ENCODE results near the gene PELI3. TPM values are rescaled to one million over a fixed set of nuclear protein-coding genes. Genes with fewer than 3 reads are reported as not detected.

Gene PELI3
- total and polyA plus RNA-seq, 2 of the 8 experiments (the other 6 are each of a cell fraction or from before 2014, with no cell fraction given) = 5.2 to 7.6 TPM

DNA sequence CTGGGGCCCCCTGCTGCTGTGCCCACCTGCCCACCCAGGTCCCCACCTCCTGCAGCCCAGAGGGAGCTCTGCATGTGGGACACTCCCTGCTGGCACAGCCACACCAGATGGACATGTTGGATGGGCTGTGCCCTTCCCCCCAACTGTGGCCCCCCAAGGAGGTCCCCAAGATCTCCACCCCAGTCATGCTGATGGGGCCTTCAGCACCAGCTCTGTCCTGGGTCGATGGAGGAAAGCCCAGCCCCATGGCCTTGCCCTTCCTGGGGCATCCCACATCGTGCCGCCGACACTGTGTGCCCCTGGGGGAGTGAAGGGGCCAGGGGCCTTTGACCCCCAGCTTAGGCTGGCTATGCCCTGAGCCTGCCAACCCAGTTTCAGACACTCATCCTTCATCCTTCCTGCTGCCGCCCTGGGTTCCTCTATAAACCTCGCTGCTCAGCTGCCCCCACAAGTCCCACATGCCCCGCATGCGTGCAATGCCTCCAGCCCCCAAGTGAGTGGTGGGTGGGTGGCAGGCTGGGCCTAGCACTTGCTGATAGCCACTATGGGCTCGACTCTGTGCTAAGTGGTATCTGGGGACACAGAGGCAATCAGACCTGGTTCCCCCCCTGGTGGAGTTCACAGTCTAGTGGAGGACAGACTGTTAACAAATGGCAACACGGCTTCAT, 9.6 kb downstream of the PELI3 start:
- H3K23ac ChIP-seq (ENCODE audit: insufficient read length) = no peak overlapping the region
- H3K18ac ChIP-seq (ENCODE audit: extremely low read depth, low read length) = peak overlapping the region; percentile 40; the same call in 1 of the 2 replicates
- no peak overlapping the region for H3K4me3 ChIP-seq (ENCODE audit: extremely low read depth in 1 of 4, insufficient read depth in 2 of 4, low read depth in 3 of 4, low read length in 4 of 4)
- no peak overlapping the region; a peak in 1 of 4 replicates for H3K4me2 ChIP-seq (ENCODE audit: insufficient read depth in 1 of 2, low read depth in 2 of 2, low read length in 2 of 2)
- no peak overlapping the region for H2BK20ac ChIP-seq (ENCODE audit: low read length)
- H4K8ac ChIP-seq (ENCODE audit: extremely low read depth, insufficient read depth, low read length) = peak overlapping the region; percentile 45
- no peak for FAIRE-seq
- no peaks in the 10 kb centered on the region for H3K79me1 ChIP-seq (ENCODE audit: low read depth, low read length)
- no peak overlapping the region for H2BK12ac ChIP-seq (ENCODE audit: low read depth, low read length)
- H4K5ac ChIP-seq (ENCODE audit: insufficient read length, low read depth, low read length) = no peak overlapping the region
- peaks cover 0 to 6% (median under 1%) of the 10 kb centered on the region in 4 experiments; a peak in 3 of 7 replicates for H3K4me1 ChIP-seq (replicated peaks in 1 of 4; ENCODE audit: control insufficient read depth in 3 of 4, insufficient read depth in 4 of 4, low read length in 3 of 4)
- H2BK5ac ChIP-seq (ENCODE audit: low read depth, low read length) = peak overlapping the region; percentile 47; the same call in 1 of the 2 replicates
- H3K36me3 ChIP-seq (ENCODE audit: control insufficient read depth in 2 of 4, insufficient read depth in 4 of 4, low read length in 3 of 4) = no peaks in the 10 kb centered on the region; a peak in 2 of 8 replicates
- no peak overlapping the region for H3K14ac ChIP-seq (ENCODE audit: insufficient read length)
- peak in 1 of 2 experiments; percentile 48 for DNase-seq (ENCODE audit: low read depth in 1 of 2, low spot score in 2 of 2)
- H4K91ac ChIP-seq (replicated peaks; ENCODE audit: insufficient read length, low read length) = no peak overlapping the region
- no peak overlapping the region for H2AK5ac ChIP-seq (ENCODE audit: low read depth, low read length)
- no peak overlapping the region for H2BK15ac ChIP-seq (ENCODE audit: low read length)
- H3K79me2 ChIP-seq (ENCODE audit: control insufficient read depth in 1 of 2, insufficient read depth in 2 of 2, low read length in 2 of 2) = no peaks in the 10 kb centered on the region
- 90% methylated on average over 9 of the region's 10 CpGs; no CpG with 5 or more reads in 1 of the 2 experiments for WGBS, 2 experiments (ENCODE audit: extremely low coverage in 1 of 2, insufficient coverage in 1 of 2, insufficient read length in 1 of 2, insufficient replicate concordance in 2 of 2, low coverage in 1 of 2, low lambda C conversion rate in 2 of 2, missing lambda C conversion rate in 1 of 2)
- POLR2A ChIA-PET (ENCODE audit: partially characterized antibody) = interaction anchor here (1.1 to 6.1 kb wide), 2 partner anchors 8 to 17 kb away, joined by 3 to 85 read pairs; partner anchors contain the start of gene PELI3
- peaks cover 5% of the 10 kb centered on the region; the same call in 1 of the 2 replicates for H3K23me2 ChIP-seq (ENCODE audit: low read depth, low read length)
- TF ChIP-seq ZNF274 (IDR thresholded peaks at IDR 0.05; ENCODE audit: borderline replicate concordance, extremely low read depth, low read length) = no peak
- TF ChIP-seq EP300 (IDR thresholded peaks at IDR 0.05; ENCODE audit: borderline replicate concordance in 1 of 2, low read depth in 2 of 2, low read length in 2 of 2) = no peak
- no peak for TF ChIP-seq JUND (IDR thresholded peaks at IDR 0.05; ENCODE audit: low read length)
- no peak for TF ChIP-seq POLR2A (IDR thresholded peaks at IDR 0.05; ENCODE audit: control extremely low read depth in 1 of 2, low read depth in 2 of 2, low read length in 2 of 2)
- no peak for TF ChIP-seq SRF (IDR thresholded peaks at IDR 0.05; ENCODE audit: low read depth, low read length)
- no peak overlapping the region for H2BK120ac ChIP-seq (replicated peaks; ENCODE audit: low read depth, low read length)
- H2AFZ ChIP-seq (ENCODE audit: low read length) = no peak overlapping the region
- CTCF ChIA-PET (ENCODE audit: partially characterized antibody) = interaction anchor here (0.6 to 1.5 kb wide), 10 partner anchors 9 to 177 kb away, joined by 3 to 5 read pairs (median 3); partner anchors contain the start of genes MRPL11 and PELI3
- H3K9me3 ChIP-seq (ENCODE audit: insufficient read depth in 2 of 2, low read depth in 1 of 2, low read length in 1 of 2) = no peaks in the 10 kb centered on the region
- no peak overlapping the region for H3K27ac ChIP-seq (ENCODE audit: low read depth, low read length)
- H3K27me3 ChIP-seq (replicated peaks in 1 of 4; ENCODE audit: control insufficient read depth in 3 of 4, extremely low read depth in 1 of 4, insufficient read depth in 3 of 4, low read length in 3 of 4) = no peaks in the 10 kb centered on the region
- H3K4ac ChIP-seq (replicated peaks; ENCODE audit: insufficient read length, low read depth, low read length) = no peak overlapping the region
- H3K9ac ChIP-seq (replicated peaks in 1 of 4; ENCODE audit: extremely low read depth in 1 of 4, low read depth in 3 of 4, low read length in 3 of 4) = no peak overlapping the region
- H3K56ac ChIP-seq (replicated peaks; ENCODE audit: insufficient read length, low read depth, low read length) = no peak overlapping the region
- peaks cover 2% of the 10 kb centered on the region in 2 experiments for H4K20me1 ChIP-seq (replicated peaks in 1 of 2; ENCODE audit: control insufficient read depth in 1 of 2, insufficient read depth in 2 of 2, low read length in 2 of 2)
